Measurements from ENCODE around the gene CHD1. TPM values are rescaled to one million over a fixed set of nuclear protein-coding genes. Genes with fewer than 3 reads are reported as not detected.
"Not testable (repeated sequence)": the region's sequence is repeated elsewhere in the genome, so short reads cannot be mapped to it uniquely, and the experiment has no call there.

Gene CHD1
- total RNA-seq, 4 donors from 2014 or later: 27.3 to 48.5 (median 41.4) TPM

DNA sequence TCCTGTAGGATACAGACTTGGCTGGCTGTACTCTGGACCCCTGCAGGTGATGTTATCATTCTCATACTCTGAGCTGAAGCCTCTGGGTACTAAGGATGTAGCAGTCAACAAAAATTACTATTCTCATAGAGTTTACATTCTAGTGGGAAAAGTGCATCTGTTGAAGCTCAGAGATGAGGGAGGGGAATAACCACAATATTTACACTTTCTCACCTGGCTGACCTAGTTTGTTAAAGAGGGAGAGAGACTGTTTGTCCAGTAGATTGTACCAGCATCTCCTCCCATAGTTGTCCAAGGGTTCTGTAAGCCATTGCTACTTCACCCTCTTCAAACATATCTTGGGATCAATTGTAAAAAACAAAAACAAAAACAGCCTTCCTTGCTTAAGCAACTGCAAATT lies 33.8 kb upstream of the CHD1 start:
- Histone ChIP-seq H3K4me3 (no peak overlapping the region), H3K27me3 (no peaks in the 10 kb centered on the region), H3K27ac (no peak overlapping the region), H3K9me3 (no peaks in the 10 kb centered on the region), H3K36me3 (no peaks in the 10 kb centered on the region), H3K4me1 (no peaks in the 10 kb centered on the region)
- intact Hi-C loops (cut with DNase I): no loop called here
- no peak for DNase-seq
- TF ChIP-seq POLR2A (IDR thresholded peaks at IDR 0.05): no peak
- TF ChIP-seq, protein P1, sequence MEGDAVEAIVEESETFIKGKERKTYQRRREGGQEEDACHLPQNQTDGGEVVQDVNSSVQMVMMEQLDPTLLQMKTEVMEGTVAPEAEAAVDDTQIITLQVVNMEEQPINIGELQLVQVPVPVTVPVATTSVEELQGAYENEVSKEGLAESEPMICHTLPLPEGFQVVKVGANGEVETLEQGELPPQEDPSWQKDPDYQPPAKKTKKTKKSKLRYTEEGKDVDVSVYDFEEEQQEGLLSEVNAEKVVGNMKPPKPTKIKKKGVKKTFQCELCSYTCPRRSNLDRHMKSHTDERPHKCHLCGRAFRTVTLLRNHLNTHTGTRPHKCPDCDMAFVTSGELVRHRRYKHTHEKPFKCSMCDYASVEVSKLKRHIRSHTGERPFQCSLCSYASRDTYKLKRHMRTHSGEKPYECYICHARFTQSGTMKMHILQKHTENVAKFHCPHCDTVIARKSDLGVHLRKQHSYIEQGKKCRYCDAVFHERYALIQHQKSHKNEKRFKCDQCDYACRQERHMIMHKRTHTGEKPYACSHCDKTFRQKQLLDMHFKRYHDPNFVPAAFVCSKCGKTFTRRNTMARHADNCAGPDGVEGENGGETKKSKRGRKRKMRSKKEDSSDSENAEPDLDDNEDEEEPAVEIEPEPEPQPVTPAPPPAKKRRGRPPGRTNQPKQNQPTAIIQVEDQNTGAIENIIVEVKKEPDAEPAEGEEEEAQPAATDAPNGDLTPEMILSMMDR (IDR thresholded peaks at IDR 0.05): no peak

- Histone ChIP-seq H3K4me3 (no peak overlapping the region), H3K9me3 (no peaks in the 10 kb centered on the region), H3K4me1 (no peaks in the 10 kb centered on the region), H3K27ac (no peak overlapping the region), H3K36me3 (no peaks in the 10 kb centered on the region), H3K27me3 (no peaks in the 10 kb centered on the region)
- 87 to 92% methylated on average over 3 of the region's 3 CpGs for WGBS, 2 donors
- TF ChIP-seq, protein P1 (IDR thresholded peaks at IDR 0.05): no peak
- TF ChIP-seq POLR2A (IDR thresholded peaks at IDR 0.05): no peak
- intact Hi-C loops (cut with DNase I): no loop called here
- no peak for DNase-seq
Observed at GRCh38 chr5:98961665-98962344, 33.0 kb upstream of the CHD1 start.

- H3K4me3 ChIP-seq: no peak overlapping the region
- intact Hi-C loops (cut with DNase I): no loop called here
- no peaks in the 10 kb centered on the region for H3K36me3 ChIP-seq
- TF ChIP-seq, protein P1 (IDR thresholded peaks at IDR 0.05): no peak
- no peak for TF ChIP-seq POLR2A (IDR thresholded peaks at IDR 0.05)
- DNase-seq: no peak
- H3K9me3 ChIP-seq: no peaks in the 10 kb centered on the region
- H3K27me3 ChIP-seq: no peaks in the 10 kb centered on the region
- 63 to 71% methylated on average over 2 of the region's 2 CpGs for WGBS, 2 donors
- H3K27ac ChIP-seq: no peak overlapping the region
- no peaks in the 10 kb centered on the region for H3K4me1 ChIP-seq
Observed at GRCh38 chr5:98957307-98957706, 28.5 kb upstream of the CHD1 start.

DNA sequence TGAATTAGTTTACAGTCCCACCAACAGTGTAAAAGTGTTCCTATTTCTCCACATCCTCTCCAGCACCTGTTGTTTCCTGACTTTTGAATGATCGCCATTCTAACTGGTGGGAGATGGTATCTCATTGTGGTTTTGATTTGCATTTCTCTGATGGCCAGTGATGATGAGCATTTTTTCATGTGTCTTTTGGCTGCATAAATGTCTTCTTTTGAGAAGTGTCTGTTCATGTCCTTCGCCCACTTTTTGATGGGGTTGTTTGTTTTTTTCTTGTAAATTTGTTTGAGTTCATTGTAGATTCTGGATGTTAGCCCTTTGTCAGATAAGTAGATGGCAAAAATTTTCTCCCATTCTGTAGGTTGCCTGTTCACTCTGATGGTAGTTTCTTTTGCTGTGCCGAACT lies 27.1 kb upstream of the CHD1 start:
- 94 to 95% methylated on average over 2 to 3 of the region's 3 CpGs for WGBS, 2 donors
- H3K4me3 ChIP-seq; intact Hi-C loops (cut with DNase I); H3K27ac ChIP-seq; H3K36me3 ChIP-seq; H3K27me3 ChIP-seq; H3K9me3 ChIP-seq; DNase-seq; H3K4me1 ChIP-seq: not testable (repeated sequence)

DNA sequence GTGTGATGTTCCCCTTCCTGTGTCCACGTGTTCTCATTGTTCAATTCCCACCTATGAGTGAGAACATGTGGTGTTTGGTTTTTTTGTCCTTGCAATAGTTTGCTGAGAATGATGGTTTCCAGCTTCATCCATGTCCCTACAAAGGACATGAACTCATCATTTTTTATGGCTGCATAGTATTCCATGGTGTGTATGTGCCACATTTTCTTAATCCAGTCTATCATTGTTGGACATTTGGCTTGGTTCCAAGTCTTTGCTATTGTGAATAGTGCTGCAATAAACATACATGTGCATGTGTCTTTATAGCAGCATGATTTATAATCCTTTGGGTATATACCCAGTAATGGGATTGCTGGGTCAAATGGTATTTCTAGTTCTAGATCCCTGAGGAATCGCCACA lies 26.7 kb upstream of the CHD1 start:
- H3K36me3 ChIP-seq; H3K27me3 ChIP-seq; H3K4me1 ChIP-seq; H3K27ac ChIP-seq; H3K4me3 ChIP-seq; DNase-seq; intact Hi-C loops (cut with DNase I); H3K9me3 ChIP-seq: not testable (repeated sequence)
- 91% methylated on average over 1 of the region's 2 CpGs; no CpG with 5 or more reads in 1 of the 2 donors for WGBS, 2 donors

- no peaks in the 10 kb centered on the region for H3K36me3 ChIP-seq
- H3K4me3 ChIP-seq: no peak overlapping the region
- 81 to 84% methylated on average over 2 to 5 of the region's 5 CpGs for WGBS, 2 donors
- intact Hi-C loops (cut with DNase I): no loop called here
- DNase-seq: no peak
- no peaks in the 10 kb centered on the region for H3K27me3 ChIP-seq
- no peak overlapping the region for H3K27ac ChIP-seq
- H3K9me3 ChIP-seq: no peaks in the 10 kb centered on the region
- no peak for TF ChIP-seq POLR2A (IDR thresholded peaks at IDR 0.05)
- TF ChIP-seq, protein P1 (IDR thresholded peaks at IDR 0.05): no peak
- no peaks in the 10 kb centered on the region for H3K4me1 ChIP-seq
Observed at GRCh38 chr5:98954392-98955028, 25.7 kb upstream of the CHD1 start.
